PC-3 (cell line): ENCODE results near the gene PAX2. TPM values are rescaled to one million over a fixed set of nuclear protein-coding genes. Genes with fewer than 3 reads are reported as not detected.

Experiments used
- ATAC-seq: fragments of 200-7000 bp; cut with Tn5 transposase; 2 replicates; pipeline ENCODE4 v1.9.1; 2020; ENCODE audit warnings: mild to moderate bottlenecking, moderate library complexity
- BruUV-seq: library from RNA; stranded (reverse); fragments of 400-500 nt; replicated peaks from 2 replicates; lab custom pipeline; 2021; lab: Mats Ljungman, UMichigan
- CTCF ChIA-PET: fragments of 300-600 bp; sonication (Branson Sonifier 250); formaldehyde crosslinking; loops from one replicate; lab custom pipeline; 2022; ENCODE audit warnings: antibody characterized with exemption; lab: Charles Lee
- POLR2A ChIA-PET: fragments of 300-600 bp; sonication (Branson Sonifier 250); formaldehyde crosslinking; loops from one replicate; lab custom pipeline; 2022; ENCODE audit warnings: antibody characterized with exemption; ENCODE audit not compliant: unreplicated experiment; lab: Charles Lee
- DNase-seq: peaks from one replicate; pipeline ENCODE4 v3.0.0-alpha.2; 2015
- H2AFZ ChIP-seq: fragments of 300-600 bp; sonication (generic); 2 replicates; pipeline ENCODE4 v1.6.0; 2016; ENCODE audit warnings: antibody characterized with exemption, low read length
- H3F3A ChIP-seq: fragments of 300-600 bp; sonication (generic); one replicate; pipeline ENCODE4 v1.6.0; 2017; ENCODE audit warnings: antibody characterized with exemption, low read length, control low read depth, mild to moderate bottlenecking; ENCODE audit not compliant: unreplicated experiment
- H3K27ac ChIP-seq: fragments of 300-600 bp; sonication (generic); 2 replicates; pipeline ENCODE4 v1.5.1; 2016; ENCODE audit warnings: mild to moderate bottlenecking, low read length
- H3K27me3 ChIP-seq: fragments of 300-600 bp; sonication (generic); 2 replicates; pipeline ENCODE4 v1.6.1; 2016; ENCODE audit warnings: low read length, mixed read lengths
- H3K36me3 ChIP-seq: fragments of 300-600 bp; sonication (generic); 2 replicates; pipeline ENCODE4 v1.6.1; 2016; ENCODE audit warnings: low read depth, mixed run types, low read length, mixed read lengths
- H3K4me1 ChIP-seq: fragments of 300-600 bp; sonication (generic); 2 replicates; pipeline ENCODE4 v1.5.1; 2016; ENCODE audit warnings: low read length; ENCODE audit not compliant: insufficient read depth
- H3K4me2 ChIP-seq: fragments of 300-600 bp; sonication (generic); 2 replicates; pipeline ENCODE4 v1.6.0; 2016; ENCODE audit warnings: low read length
- H3K4me3 ChIP-seq: fragments of 300-600 bp; sonication (generic); 2 replicates; pipeline ENCODE4 v1.5.1; 2016; ENCODE audit warnings: mild to moderate bottlenecking, low read length, mixed read lengths
- H3K79me2 ChIP-seq: fragments of 300-600 bp; sonication (generic); 2 replicates; pipeline ENCODE4 v1.6.1; 2017; ENCODE audit warnings: low read length, mixed read lengths
- H3K9ac ChIP-seq: fragments of 300-600 bp; sonication (generic); 2 replicates; pipeline ENCODE4 v1.6.0; 2016; ENCODE audit warnings: mild to moderate bottlenecking, low read length
- H3K9me2 ChIP-seq: fragments of 300-600 bp; sonication (generic); replicated peaks from 2 replicates; pipeline ENCODE4 v1.6.1; 2016; ENCODE audit warnings: mixed run types, low read length, mixed read lengths
- H3K9me3 ChIP-seq: fragments of 300-600 bp; sonication (generic); 2 replicates; pipeline ENCODE4 v1.6.1; 2016; ENCODE audit warnings: low read length, mixed read lengths
- H4K20me1 ChIP-seq: fragments of 300-600 bp; sonication (generic); 2 replicates; pipeline ENCODE4 v1.6.1; 2016; ENCODE audit warnings: low read length, mixed read lengths
- EZH2 ChIP-seq: fragments of 300-600 bp; sonication (generic); IDR thresholded peaks from one replicate; pipeline ENCODE4 v1.6.1; 2017; ENCODE audit warnings: antibody characterized with exemption, mild to moderate bottlenecking, low read length; ENCODE audit not compliant: unreplicated experiment
- EZH2phosphoT487 ChIP-seq: fragments of 300-600 bp; sonication (generic); IDR thresholded peaks from 2 replicates; pipeline ENCODE4 v1.6.1; 2018; ENCODE audit warnings: mild to moderate bottlenecking, antibody characterized with exemption, low read length, borderline replicate concordance
- intact Hi-C: fragments of 100-400 bp; cut with micrococcal nuclease; formaldehyde crosslinking; loops from 2 replicates; pipeline ENCODE4 v1.9.0; 2023
- total RNA-seq: library from RNA; depleted of rRNA; stranded (reverse); fragments of >200 nt; gene quantifications from 2 replicates; pipeline ENCODE4 v1.2.3, GENCODE V29; 2014
- TF ChIP-seq, protein P1 (sequence below): fragments of 300-600 bp; sonication (generic); conservative IDR thresholded peaks from 2 replicates; pipeline ENCODE4 v1.5.1; 2017; ENCODE audit warnings: antibody characterized with exemption, low read depth, mild to moderate bottlenecking, low read length

PAX2 gene
- total RNA-seq, 1 experiment from 2014 or later = not detected

DNA sequence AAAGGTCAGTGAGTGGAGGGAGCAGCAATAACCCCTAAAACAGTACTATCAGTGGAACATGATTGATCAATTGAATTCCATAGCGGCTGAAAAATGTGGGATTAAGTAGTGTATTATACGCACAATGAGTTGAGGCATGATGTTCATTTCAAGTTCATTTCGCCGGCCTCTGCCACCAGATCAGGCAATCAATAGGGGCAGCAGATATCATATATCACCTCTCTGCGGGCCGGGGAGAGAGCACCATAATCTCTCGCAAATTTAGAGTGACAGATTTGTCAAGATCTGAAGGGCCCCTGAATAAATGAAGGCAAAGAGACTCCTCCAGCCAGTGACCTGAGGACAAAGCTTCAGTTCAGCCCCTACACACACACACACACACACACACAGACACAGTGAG lies 58.5 kb downstream of the PAX2 start:
- Histone ChIP-seq H3K79me2 (no peaks in the 10 kb centered on the region), H3K4me2 (no peak overlapping the region), H3K4me3 (no peak overlapping the region), H3K4me1 (no peaks in the 10 kb centered on the region), H3K27ac (no peak overlapping the region), H3F3A (no peaks in the 10 kb centered on the region), H3K36me3 (no peaks in the 10 kb centered on the region), H3K9ac (no peak overlapping the region), H4K20me1 (no peaks in the 10 kb centered on the region), H3K9me2 (no peaks in the 10 kb centered on the region), H3K9me3 (no peaks in the 10 kb centered on the region), H2AFZ (no peak overlapping the region), H3K27me3 (peaks cover 76% of the 10 kb centered on the region)
- intact Hi-C loops = no loop called here
- TF ChIP-seq, protein P1, sequence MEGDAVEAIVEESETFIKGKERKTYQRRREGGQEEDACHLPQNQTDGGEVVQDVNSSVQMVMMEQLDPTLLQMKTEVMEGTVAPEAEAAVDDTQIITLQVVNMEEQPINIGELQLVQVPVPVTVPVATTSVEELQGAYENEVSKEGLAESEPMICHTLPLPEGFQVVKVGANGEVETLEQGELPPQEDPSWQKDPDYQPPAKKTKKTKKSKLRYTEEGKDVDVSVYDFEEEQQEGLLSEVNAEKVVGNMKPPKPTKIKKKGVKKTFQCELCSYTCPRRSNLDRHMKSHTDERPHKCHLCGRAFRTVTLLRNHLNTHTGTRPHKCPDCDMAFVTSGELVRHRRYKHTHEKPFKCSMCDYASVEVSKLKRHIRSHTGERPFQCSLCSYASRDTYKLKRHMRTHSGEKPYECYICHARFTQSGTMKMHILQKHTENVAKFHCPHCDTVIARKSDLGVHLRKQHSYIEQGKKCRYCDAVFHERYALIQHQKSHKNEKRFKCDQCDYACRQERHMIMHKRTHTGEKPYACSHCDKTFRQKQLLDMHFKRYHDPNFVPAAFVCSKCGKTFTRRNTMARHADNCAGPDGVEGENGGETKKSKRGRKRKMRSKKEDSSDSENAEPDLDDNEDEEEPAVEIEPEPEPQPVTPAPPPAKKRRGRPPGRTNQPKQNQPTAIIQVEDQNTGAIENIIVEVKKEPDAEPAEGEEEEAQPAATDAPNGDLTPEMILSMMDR = no peak
- TF ChIP-seq EZH2 = no peak
- no peak for TF ChIP-seq EZH2phosphoT487
- no TSS peak for BruUV-seq
- DNase-seq (no peak), ATAC-seq (no peak)
- CTCF ChIA-PET = no interaction called here
- POLR2A ChIA-PET = no interaction called here

- POLR2A ChIA-PET = no interaction called here
- Histone ChIP-seq H3F3A (no peaks in the 10 kb centered on the region), H3K36me3 (no peaks in the 10 kb centered on the region), H4K20me1 (no peaks in the 10 kb centered on the region), H3K9ac (no peak overlapping the region), H3K4me2 (no peak overlapping the region), H2AFZ (no peak overlapping the region), H3K9me3 (no peaks in the 10 kb centered on the region), H3K27me3 (peaks cover 82% of the 10 kb centered on the region), H3K4me1 (no peaks in the 10 kb centered on the region), H3K4me3 (no peak overlapping the region), H3K79me2 (no peaks in the 10 kb centered on the region), H3K27ac (no peak overlapping the region), H3K9me2 (no peaks in the 10 kb centered on the region)
- no TSS peak for BruUV-seq
- CTCF ChIA-PET = no interaction called here
- DNase-seq = no peak
- TF ChIP-seq, protein P1 = no peak
- TF ChIP-seq EZH2 (no peak), EZH2phosphoT487 (no peak)
- intact Hi-C loops = no loop called here
- ATAC-seq = no peak
These were observed 60.4 kb downstream of the PAX2 start for GRCh38 chr10:100805543-100806355.

GRCh38 chr10:100806356-100806645 lies 60.9 kb downstream of the PAX2 start:
- H3K4me2 ChIP-seq = no peak overlapping the region
- no peaks in the 10 kb centered on the region for H4K20me1 ChIP-seq
- H3K4me1 ChIP-seq = no peaks in the 10 kb centered on the region
- intact Hi-C loops = no loop called here
- H3K9me3 ChIP-seq = no peaks in the 10 kb centered on the region
- no peaks in the 10 kb centered on the region for H3F3A ChIP-seq
- no peak overlapping the region for H3K9ac ChIP-seq
- no peak for TF ChIP-seq EZH2phosphoT487
- TF ChIP-seq, protein P1 = no peak
- no peak for TF ChIP-seq EZH2
- H3K4me3 ChIP-seq = no peak overlapping the region
- BruUV-seq = no TSS peak
- DNase-seq = no peak
- ChIA-PET POLR2A (no interaction called here), CTCF (no interaction called here)
- H3K36me3 ChIP-seq = no peaks in the 10 kb centered on the region
- no peak overlapping the region for H2AFZ ChIP-seq
- no peak overlapping the region for H3K27ac ChIP-seq
- no peaks in the 10 kb centered on the region for H3K79me2 ChIP-seq
- no peak for ATAC-seq
- H3K9me2 ChIP-seq = no peaks in the 10 kb centered on the region
- H3K27me3 ChIP-seq = peaks cover 84% of the 10 kb centered on the region
